Dermis blood vessel endothelial cell (primary cell): ENCODE measurements around the gene NADSYN1. TPM values are rescaled to one million over a fixed set of nuclear protein-coding genes. Genes with fewer than 3 reads are reported as not detected.
"Not testable (repeated sequence)": the region's sequence is repeated elsewhere in the genome, so short reads cannot be mapped to it uniquely, and the experiment has no call there.

Experiments used
- DNase-seq: peaks from one replicate; pipeline ENCODE4 v3.0.0; 2010
- total RNA-seq: library from RNA; depleted of rRNA; stranded (reverse); fragments of >200 nt; gene quantifications from 2 replicates; pipeline ENCODE4 v1.2.3, GENCODE V29; 2014

The NADSYN1 gene
- total RNA-seq, 1 donor from 2014 or later, result 128 TPM

DNA sequence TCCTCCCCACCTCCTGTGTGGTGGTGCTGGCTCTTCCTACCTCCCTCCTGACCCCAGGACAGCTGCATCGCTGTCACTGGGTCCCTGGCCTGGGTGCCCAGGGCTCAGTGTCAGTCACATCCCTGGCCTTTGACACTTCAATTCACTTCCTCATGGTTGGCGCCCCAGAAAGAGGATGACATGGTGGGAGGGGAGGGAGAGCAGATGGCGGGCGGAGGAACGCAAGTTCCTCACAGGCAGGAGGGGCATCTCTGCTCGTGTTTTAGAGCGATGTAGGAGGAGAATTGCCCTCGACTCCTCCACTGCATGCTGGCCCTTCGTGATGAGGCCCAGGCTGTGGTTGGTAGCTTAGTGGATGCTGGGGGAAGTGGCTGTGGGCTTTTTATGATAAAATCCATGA, 38.9 kb downstream of the NADSYN1 start:
- DNase-seq, result no peak

DNA sequence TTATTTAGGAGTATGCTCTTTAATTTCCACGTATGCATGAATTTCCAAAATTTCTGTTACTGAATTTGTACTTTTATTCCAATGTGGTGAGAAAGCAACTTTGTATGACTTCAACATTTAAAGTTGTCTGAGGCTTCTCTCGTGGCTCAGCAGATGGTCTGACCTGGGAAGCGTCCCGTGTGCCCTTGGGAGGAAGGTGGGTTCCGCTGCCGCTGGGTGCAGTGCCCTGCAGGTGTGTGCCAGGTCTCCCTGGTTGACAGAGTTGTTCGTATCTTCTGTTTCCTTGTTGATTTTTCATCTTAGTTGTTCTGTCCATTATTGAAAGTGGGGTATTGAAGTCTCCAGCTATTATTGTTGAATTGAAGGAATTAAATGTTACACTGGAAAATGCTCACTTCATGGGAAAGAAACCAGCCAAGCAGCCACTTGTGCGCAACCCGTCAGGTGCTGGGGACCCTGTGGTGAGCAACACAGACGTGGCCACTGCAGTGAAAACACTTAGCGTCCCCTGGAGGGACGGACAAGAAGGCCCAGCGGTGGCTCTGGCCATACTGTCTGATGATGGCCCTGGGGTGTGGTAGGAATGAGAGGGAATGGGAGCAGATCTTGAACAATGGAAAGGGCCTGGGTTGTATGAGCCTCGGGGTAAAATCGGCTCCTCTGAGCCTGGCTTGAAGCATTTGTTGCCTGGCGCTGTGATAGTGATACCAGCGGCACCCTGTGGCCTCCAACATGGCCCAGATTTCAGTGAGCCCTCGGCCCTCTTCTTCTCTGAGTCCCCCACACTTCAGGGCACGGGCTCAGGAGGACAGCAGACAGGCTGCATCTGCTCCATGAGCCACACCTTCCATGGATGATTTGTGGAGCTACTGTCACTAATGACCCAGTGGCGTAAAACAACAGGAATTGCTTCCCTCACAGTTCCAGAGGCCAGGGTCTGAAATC, 42.6 kb downstream of the NADSYN1 start:
- no peak for DNase-seq

DNA sequence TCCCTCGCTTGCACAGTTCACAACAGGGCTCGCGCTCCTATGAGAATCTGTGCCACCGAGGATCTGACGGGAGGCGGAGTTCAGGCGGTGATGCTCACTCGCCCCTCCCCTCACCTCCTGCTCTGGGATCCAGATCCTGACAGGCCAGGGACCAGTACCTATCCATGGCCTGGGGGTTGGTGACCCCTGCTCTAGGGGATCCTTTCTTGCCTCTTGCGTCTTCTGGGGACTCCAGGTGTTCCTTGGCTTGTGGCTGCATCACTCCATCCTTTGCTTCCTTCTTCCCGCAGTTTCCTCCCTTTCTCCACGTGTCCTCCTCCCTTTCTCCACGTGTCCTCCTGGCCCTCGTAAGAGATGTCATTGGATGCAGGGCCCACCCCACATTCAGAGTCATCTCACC, 43.4 kb downstream of the NADSYN1 start:
- DNase-seq, result no peak

DNA sequence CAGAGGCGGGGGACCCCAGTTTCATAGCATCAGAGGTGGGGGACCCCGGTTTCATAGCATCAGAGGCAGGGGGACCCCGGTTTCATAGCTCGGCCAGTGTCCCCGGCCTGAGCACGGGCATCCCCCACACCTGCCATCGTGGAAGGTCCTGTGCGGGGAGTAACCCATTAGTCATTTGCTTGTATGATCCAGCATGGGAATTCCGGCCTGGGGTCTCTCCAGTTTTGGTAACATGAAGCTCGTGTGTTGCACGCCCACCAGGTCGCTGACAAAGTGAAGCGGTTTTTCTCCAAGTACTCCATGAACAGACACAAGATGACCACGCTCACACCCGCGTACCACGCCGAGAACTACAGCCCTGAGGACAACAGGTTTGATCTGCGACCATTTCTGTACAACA, 45.1 kb downstream of the NADSYN1 start:
- DNase-seq, result no peak

DNA sequence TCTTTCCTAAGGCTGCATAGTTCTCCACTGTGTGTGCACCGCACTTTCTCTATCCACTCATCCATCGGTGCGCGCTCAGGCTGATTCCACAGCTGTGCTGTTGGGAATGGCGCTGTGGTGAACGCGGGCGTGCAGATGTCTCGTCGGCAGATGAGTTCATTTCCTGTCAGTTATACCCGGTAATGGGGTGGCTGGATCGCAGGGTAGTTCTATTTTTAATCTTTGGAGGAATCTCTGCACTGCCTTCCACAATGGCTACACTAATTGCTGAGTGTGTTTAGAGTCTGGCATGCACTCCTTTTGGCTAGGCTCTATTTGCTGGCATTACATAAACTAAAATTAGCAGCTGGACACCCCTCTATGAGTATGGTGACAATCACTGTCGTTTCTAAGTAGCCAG, 46.1 kb downstream of the NADSYN1 start:
- peak; percentile 64 for DNase-seq

DNA sequence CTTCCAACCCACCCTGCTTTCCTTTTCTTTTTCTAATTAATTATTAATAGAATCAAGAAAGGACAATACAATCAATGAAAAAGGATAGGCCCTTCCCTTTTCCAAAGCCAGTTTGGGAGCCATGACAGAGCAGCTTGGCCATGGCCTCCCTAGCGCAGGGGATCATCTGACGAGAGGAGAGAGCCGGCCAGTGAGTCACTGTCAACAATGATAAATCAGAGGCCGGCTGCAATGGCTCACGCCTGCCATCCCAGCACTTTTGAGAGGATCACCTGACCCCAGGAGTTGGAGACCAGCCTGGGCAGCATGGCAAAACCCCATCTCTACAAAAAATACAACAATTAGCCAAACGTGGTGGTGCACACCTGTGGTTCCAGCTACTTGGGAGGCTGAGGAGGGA, 46.5 kb downstream of the NADSYN1 start:
- peak; percentile 36 for DNase-seq

DNA sequence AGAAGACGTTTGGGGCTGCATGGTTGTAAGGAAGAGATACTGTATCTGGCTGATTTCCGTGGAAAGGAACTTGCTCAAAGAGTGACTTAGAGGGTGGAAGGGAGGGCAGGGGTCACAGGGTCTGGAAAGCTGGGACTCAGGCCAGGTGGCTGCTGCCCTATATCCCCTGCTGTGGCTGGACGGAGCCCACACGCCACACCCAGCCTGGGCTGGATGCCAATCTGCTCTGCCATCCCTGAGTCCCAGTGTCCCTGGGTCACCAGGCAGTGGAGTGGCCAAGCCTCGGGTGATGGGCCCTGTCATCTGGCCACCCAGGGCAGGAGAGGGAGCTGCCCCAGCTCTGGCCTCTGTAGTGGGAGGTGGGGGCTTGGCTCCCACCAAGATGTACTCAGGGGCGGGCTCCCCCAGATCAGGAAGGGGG, 47.6 kb downstream of the NADSYN1 start:
- DNase-seq, result peak; percentile 13

DNA sequence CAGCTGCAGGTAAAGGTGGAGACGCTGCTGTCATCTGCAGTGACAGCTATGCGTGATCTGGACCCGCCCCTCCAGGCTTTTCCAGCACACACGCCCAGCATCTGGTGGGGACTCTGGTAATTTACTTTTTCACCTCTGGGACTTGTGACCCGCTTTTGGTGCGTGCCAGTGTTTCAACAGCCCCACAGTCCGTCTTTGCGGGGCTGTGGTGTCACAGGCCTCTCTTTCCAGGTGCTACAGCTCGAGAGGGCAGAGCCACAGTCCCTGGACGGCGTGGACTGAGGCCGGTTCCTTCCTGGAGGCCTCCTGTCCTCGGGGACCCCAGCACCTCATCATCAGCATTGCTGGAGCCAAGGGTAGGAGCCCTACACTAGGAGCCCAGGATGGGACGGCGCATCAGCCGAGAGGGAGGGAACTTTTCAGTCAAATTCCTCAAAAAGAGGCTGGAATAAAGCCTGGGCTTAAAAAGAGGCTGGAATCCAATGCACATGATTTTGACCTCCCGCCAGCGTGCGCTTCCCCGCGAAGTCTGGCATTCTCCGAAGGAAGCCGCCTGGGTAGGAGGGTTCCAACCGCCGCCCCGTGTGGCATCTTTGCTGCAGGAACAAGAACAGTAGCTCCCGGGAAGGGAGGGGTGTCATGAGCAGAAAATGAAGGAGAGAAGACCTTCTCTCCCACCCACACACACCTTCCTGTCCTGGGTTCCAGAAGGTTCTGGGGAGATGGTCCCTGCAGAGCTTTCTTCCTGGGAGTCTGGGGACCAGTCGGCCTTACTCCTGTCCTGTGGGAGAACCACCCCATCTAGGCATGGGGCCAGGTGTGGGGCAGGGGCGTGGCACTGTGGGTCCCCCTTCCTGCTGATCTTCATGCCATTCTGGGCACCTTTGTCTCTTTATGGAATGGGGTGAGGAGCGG, 48.3 kb downstream of the NADSYN1 start:
- no peak for DNase-seq

DNA sequence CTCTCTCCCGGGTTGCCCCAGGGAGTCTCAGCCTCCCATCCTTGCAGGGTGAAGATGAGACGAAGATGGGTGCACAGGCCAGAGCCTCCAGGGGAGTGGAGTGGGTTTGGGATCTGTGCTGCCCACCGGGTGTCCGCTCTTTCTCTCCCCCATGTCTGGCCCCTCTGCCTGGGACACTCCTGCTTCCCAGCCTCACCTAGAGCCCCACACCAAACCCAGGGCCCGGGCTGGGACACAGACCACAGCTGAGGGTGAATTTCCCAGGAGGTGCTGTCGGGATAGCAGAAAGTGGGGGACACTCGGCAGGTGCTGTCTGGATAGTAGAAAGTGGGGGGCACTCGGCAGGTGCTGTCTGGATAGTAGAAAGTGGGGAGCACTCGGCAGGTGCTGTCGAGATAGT, 49.0 kb downstream of the NADSYN1 start:
- no peak for DNase-seq

DNA sequence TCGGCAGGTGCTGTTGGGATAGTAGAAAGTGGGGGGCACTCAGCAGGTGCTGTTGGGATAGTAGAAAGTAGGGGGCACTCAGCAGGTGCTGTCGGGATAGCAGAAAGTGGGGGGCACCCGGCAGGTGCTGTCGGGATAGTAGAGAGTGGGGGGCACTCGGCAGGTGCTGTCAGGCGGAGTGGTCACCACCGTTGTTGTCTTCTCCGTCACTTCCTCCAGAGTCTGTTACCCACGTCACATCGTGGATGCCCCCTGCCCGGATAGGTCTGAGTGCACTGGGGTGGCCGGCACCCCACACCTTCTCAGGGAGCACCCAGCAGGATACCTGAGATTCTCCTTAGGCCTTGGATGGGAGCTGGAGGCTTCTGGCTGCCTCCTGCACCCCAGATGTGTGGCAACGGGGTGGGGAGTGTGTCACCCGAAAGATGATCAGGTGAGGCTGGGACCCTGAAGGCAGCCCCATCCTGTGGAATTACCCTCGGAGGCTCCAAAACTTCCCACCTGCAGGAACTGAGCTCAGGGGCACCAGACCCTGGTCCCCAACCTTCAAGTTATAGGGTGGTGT, 50.0 kb downstream of the NADSYN1 start:
- no peak for DNase-seq

DNA sequence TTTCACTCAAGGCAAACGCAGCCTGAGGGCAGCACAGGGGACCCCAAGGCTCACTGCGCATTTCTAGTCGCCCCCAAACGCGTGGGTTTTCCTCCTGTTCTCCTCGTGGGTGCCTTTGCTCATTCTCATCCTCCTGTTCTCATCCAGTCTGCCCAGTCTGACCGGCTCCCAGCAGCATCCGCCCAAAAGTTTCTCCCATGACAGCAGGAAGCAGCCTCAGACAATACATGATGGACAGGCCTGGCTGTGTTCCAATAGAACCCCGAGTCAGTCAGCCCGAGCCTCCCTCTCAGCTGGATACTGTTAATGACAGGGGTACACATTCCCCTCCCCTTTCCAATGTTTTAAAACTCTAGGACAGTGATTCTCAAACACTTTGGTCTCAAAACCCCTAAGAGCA, 51.5 kb downstream of the NADSYN1 start:
- peak; percentile 82 for DNase-seq

DNA sequence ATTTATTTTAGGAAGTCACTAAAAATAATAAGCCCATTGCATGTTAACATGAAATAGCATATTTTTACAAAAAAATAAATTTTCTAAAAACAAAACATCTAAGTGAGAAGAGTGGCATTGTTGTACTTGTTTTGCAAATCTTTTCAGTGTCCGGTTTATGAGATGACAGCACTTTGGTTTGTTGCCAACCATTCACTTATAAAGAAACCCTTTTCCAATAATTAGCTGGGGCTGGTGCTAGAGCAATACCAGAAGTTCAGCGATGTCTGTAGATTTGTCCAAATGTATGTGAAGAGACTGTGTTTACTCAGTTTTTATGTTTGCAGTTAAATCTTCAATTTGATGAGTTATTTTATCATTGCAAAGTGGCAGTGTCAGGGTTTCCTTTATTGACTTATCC, 52.0 kb downstream of the NADSYN1 start:
- peak; percentile 73 for DNase-seq

DNA sequence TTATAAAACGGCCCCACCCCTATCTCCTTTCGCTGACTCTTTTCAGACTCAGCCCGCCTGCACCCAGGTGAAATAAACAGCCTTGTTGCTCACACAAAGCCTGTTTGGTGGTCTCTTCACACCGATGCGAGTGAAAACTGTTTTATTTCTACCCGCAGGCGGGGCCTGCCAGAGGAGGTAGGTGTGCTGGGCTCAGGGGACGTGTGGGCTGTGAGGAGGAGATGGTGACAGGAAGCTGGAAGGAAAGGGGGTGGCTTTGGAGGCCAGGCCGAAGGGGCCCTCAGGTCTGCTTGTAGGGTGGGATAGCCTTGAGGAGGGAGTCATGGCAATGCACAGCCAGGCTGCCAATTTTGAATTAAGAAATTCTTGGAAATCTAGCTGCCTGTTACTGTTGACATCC, 52.8 kb downstream of the NADSYN1 start:
- no peak for DNase-seq

DNA sequence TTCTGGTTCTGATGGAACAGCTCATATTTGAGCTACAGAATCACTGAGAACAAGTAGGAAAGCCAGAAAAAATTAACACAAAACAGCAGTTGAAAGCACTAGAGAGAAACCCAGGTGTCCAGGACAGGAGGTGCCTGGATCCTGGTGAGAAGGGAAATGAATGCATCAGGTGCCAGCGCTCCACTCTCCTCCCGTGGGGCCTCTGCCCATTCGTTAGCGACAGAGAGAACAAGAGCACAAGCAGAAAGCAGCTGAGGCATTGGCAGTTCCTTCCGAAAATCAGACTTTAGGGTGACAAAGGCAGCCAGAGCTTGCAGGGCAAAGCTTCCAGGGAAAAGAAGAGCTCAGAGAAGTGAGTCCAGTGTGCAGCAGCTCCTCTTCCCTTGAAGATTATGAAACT, 54.1 kb downstream of the NADSYN1 start:
- no peak for DNase-seq

DNA sequence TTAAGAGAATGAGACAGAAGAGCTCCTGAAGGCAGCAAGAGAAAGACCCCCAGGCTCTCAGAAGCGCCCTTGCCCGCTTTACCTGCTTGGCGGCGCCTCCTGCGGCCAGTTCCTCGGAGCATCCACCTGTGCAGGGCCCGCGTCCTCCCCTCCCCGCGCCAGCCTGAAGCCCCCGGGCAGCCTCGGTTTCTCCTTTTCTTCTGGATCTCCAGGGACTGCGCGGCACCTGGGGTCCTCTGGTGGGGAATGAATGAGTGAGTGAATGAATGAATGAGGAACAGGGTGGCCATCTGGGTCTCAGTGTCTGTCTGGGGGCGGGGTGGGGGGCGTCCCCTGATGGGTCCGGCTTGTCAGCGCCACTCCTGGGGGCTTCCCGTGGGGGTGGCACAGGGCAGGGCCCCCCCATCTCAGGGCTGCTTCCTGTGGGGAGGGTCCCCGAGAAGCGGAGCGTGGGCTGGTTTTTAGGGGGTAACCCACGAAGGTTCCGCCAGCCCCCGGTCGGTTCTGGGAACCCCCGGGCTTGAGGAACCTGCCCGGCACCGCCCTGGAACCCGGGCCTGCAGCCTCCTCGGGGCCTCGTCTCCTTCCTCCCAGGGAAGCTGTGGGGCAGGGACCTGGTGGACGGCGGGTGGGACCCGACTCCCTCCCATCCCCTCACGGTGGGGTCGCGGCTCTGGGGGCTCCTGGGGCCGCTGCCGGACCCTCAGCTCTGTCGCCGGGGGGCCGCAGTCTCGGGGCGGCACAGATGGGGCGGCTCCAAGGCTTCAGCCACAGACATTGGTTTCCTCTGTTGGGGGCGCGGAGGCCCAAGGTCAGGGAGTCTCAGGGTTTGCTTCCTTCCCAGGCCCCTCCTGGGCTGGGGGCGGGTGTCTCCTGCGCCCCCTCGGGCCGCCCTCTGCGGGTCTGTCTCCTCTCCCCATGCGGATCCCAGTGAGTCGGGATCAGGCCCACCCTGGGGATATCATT, 65.8 kb downstream of the NADSYN1 start:
- no peak for DNase-seq

DNA sequence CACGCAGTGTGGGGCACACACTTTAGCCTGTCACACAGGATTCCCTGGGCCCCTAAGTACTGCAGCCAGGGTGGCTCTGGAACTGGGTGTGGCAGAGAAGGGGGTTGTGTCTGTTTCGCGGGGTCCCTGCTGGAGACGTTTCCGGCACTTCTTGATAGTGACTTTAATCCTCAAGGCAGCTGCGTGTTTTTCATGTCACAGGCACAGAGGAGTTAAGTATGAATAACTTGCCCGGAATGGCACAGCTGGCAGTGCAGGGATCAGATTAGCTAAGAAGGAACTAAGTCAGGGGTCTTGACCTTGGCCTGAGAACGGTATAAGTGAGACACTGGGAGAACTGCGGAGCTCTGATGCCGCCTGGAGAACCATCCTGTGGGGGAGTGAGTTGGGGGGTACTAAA, 66.5 kb downstream of the NADSYN1 start:
- DNase-seq, result no peak

DNA sequence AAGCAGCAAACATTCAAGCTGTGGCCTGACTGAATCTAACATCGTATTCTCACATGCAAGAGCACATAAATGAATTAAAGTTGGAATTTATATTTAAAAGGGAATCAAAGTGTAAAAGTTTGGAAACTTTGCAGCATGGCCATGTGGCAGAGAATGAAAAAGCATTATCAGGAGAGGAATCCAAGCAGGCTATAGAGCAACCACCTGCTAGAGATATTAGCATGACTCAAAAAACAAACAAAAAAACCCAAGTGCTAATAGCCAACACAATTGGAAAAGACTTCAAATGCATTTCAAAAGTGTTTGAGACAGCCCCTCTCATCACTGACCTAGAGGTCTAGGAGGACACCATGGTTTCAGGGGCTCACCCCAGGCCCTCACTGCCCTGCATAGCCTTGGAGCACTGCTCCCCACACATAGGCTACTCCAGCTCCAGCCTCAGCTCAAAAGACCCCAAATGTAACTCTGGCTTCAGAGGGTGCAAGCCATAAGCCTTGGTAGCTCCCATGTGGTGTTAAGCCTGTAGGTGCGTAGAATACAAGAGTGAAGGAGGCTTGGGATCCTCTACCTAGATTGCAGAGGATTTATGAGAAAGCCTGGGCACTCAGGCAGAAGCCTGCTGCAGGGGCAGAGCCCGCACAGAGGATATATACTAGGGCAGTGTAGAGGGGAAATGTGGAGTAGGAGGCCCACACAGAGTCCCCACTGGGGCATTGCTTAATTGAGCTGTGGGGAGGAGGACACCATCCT, 72.4 kb downstream of the NADSYN1 start:
- no peak for DNase-seq

DNA sequence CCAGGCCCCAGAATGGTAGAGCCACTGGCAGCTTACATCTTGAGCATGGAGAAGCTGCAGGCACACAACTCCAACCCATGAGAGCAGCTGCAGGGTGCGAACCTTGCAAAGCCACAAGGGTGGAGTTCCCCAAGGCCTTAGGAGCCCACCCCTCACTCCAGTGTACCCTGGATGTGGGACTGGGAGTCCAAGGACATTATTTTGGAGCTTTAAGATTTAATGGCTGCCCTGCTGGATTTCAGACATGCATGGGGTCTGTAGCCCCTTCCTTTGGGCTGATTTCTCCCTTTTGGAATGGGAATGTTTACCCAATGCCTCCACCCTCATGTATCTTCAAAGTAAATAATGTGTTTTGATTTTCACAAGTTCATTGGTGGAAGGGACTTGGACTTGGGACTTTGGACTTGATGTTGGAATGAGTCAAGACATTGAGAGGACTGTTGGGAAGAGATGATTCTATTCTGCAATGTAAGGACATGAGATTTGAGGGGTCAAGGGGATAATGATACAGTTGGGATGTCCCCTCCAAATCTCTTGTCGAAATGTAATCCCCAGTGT, 73.0 kb downstream of the NADSYN1 start:
- DNase-seq, result no peak

DNA sequence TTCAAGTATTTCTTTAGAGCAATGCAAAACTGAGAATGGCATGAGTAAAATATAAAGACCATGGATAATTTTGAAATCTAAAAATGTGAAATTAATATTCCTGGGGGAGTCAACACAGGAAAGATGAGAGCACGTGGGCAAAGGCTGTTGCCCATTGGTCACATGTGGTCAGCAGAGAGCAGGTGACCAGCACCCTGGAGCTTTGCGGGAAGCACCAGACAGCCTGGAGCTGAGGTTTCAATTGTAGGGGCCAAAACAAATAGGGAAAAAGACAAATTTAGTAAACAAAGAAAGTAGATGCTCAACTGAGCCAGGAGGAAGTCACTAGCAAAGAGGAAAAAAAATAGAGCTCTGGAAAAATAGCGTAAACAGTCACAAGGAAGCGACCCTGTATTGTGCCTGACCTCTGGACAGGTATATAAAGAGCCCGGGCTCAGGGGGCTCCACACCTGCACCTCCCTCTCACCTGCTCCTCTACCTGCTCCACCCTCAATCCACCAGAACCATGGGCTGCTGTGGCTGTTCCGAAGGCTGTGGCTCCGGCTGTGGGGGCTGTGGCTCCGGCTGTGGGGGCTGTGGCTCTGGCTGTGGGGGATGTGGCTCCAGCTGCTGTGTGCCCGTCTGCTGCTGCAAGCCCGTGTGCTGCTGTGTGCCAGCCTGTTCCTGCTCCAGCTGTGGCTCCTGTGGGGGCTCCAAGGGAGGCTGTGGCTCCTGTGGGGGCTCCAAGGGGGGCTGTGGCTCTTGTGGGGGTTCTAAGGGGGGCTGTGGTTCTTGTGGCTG, 74.0 kb downstream of the NADSYN1 start, which contains the start of gene KRTAP5-7:
Gene KRTAP5-7, plus strand, starts transcription at position 472 of the 780 bp plus-strand sequence. Its CDS starts 34 bp downstream, at position 506.
- DNase-seq, result not testable (repeated sequence)
